OCI-LY7 (cell line): ENCODE measurements around the gene LRRC72.

Source experiments
- CTCF ChIP-seq: fragments of 200-600 bp; sonication (generic); conservative IDR thresholded peaks from 2 replicates; pipeline ENCODE4 v1.5.1; 2014; ENCODE audit warnings: mild to moderate bottlenecking, antibody characterized with exemption, low read length, moderate library complexity, mixed read lengths
- EZH2phosphoT487 ChIP-seq: fragments of 200-600 bp; sonication (generic); IDR thresholded peaks from 2 replicates; pipeline ENCODE4 v1.6.1; 2018; ENCODE audit warnings: low read depth, borderline replicate concordance, mild to moderate bottlenecking, mixed run types, antibody characterized with exemption, low read length, moderate library complexity, mixed read lengths

GRCh38 chr7:16564023-16564380 is 37.4 kb downstream of the LRRC72 start:
- TF ChIP-seq CTCF (no peak), EZH2phosphoT487 (no peak)
